ENCODE data around the gene PLEKHG5.
A peak's percentile ranks its signal among the peaks of the same experiment; 100 is the strongest.
"Not testable (repeated sequence)": the region's sequence is repeated elsewhere in the genome, so short reads cannot be mapped to it uniquely, and the experiment has no call there.

The PLEKHG5 gene

DNA sequence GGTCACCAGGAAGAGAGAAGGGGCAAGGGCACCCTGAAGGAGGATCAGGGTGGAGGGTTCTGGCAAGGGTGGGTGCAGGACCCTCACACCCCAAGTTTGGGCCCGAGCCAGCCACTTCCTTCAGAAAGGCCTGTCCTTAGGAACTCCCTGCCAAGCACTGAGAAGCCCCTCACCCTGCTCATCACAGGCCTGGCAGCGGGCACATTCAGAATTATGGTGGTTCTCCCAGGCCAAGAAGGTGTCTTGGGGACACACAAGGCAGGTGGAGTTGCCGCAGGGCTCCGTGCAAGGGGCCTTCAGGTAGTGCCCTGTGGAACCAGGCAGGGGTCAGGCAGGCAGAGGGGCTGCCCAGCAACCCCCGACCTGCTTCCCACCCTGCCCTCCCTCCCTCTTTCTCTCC is 26.6 kb downstream of the PLEKHG5 start:
- no peak for DNase-seq (ENCODE audit: low read depth in 1 of 2, low spot score in 1 of 2)

- DNase-seq (ENCODE audit: low read depth in 1 of 2, low spot score in 1 of 2), result no peak
These were observed 27.0 kb downstream of the PLEKHG5 start for GRCh38 chr1:6464514-6464836.

DNA sequence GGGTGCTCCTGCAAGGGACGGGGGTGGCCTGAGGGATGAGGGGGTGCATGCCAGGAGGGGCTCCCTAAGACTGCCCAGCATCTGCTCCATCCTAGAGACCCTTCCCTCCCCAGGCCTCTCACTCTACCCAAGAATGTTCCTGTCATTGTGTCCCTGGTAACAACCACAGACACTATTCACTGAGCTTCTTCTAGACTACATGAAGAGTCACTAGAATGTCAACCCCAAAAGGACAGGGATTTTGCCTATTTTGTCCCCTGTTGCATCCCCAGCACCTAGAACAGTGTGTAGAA is 28.4 kb downstream of the PLEKHG5 start:
- no peak for DNase-seq (ENCODE audit: low read depth in 1 of 2, low spot score in 1 of 2)

GRCh38 chr1:6462412-6463119 is 28.9 kb downstream of the PLEKHG5 start:
- no peak for DNase-seq (ENCODE audit: low read depth in 1 of 2, low spot score in 1 of 2)

DNA sequence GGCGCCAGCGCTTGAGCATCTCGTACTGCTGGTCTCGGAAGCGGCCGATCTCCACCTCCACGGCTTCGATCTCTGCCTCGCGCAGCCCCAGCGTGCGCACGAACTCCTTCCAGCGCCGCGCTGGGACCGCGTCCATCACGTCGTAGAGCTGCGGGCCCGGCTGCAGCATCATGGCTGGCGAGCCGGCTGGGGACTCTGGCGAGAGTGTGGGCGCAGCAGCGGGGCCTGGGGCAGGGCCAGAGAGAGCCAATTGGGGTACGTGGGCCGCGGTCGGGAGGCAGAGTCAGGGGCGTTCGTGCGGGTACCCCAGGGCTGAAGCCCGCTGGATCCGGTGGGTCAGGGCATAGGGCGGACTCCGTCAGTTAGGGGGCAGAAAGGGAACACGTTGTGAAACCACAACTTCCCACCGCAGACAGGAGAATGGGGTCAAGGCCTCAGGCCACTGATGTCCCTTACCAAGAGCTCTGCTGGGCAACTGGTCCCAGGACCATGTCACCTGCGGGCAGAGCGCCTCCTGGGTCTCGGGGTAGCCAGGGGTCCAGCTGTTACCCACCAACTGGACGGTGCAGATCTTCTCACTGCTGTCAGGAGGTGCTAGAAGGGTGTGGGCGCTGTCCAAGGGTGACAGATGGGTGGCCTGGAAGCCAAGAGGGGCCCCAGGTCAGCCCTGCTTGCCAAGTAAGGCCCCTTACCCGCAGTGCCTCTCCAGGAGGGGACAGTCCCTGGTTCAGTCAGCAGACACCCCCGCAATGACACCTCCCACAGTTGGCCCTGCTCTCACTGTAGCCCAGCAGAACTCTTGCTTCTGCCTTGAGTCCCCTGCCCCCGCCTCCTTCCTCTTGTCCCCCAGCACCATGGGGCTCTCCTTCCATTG is 29.7 kb downstream of the PLEKHG5 start:
- no peak for DNase-seq (ENCODE audit: low read depth in 1 of 2, low spot score in 1 of 2)

GRCh38 chr1:6461051-6461530 is 30.4 kb downstream of the PLEKHG5 start:
- DNase-seq (ENCODE audit: low read depth in 1 of 2, low spot score in 1 of 2), result no peak

DNA sequence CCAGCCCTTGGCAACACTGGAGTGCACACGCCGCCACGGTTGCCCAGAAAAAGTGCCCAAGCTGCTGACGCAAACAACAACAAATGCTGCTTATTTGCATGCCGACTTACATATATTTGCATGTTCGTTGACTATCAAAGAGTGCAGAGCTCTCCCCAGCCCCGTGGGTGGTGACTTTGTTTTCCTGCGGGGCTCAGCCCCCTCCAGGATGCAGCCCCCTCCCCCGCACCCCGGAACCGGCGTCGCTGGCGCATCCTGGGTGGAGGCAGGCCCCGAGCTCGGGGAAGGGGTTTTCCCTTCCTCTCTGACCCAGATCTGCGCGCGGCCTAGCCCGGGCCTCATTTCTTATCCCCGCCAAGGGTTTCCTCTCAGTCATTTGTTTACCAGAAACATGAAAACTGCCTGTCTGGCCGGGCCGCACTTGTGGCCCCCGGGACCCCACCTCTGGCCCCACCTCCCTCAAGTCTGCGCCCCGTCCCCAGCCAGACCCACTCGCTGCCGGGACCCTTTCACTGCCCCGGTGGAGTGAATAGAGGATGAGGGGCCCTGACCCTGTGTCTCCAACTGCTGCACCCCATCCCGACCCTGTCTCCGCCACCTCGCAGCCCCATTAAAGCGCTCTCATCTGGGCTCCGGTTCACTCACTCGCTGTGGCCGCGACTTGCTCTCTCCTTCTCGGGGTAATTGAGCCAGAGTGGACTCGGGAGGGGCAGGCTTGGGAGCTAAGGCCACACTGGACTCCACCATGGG is 31.0 kb downstream of the PLEKHG5 start:
- peak; percentile 85 to 88 for DNase-seq (ENCODE audit: low read depth in 1 of 2, low spot score in 1 of 2)

- peak in 1 of 2 donors; percentile 55 for DNase-seq (ENCODE audit: low read depth in 1 of 2, low spot score in 1 of 2)
These were observed 31.6 kb downstream of the PLEKHG5 start for GRCh38 chr1:6459850-6460265.

DNA sequence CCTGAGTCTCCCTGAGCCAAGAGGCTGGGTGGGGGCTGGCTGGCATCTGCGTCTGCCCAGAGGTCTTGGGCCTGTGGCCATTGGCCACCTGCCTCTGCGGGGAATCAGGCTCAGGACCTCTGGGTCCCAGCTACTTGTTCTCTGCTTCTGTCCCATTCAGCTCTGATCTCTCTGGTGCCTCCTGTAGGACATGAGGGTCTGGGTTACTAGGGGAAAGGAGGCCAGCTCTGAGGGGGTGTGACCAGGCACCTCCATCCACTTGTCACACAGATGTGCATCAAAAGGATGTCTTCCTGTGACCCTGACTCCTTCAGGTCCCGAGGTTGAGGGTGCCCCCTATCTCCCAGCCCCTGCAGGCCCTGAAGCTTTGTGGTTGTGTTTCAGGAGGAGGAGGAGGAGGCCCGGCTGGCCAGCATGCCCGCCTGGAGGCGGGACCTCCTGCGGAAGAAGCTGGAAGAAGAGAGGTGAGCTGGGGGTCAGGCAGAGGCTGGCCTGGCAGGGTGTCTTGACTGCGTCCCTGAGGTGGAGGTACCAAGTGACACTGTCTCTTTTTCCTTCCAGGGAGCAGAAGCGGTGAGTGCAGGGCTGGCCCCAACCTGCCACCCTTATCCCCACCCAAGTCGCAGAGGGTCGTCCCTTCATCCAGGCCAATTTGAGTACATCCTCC is 34.5 kb downstream of the PLEKHG5 start:
- DNase-seq (ENCODE audit: low read depth in 1 of 2, low spot score in 1 of 2), result no peak

- DNase-seq (ENCODE audit: low read depth in 1 of 2, low spot score in 1 of 2), result not testable (repeated sequence)
These were observed 35.5 kb downstream of the PLEKHG5 start for GRCh38 chr1:6455752-6456520.

GRCh38 chr1:6454856-6455751 is 36.4 kb downstream of the PLEKHG5 start:
- peak in 1 of 2 donors; percentile 27 for DNase-seq (ENCODE audit: low read depth in 1 of 2, low spot score in 1 of 2)

GRCh38 chr1:6453895-6454855 is 37.3 kb downstream of the PLEKHG5 start:
- DNase-seq (ENCODE audit: low read depth in 1 of 2, low spot score in 1 of 2), result not testable (repeated sequence)

DNA sequence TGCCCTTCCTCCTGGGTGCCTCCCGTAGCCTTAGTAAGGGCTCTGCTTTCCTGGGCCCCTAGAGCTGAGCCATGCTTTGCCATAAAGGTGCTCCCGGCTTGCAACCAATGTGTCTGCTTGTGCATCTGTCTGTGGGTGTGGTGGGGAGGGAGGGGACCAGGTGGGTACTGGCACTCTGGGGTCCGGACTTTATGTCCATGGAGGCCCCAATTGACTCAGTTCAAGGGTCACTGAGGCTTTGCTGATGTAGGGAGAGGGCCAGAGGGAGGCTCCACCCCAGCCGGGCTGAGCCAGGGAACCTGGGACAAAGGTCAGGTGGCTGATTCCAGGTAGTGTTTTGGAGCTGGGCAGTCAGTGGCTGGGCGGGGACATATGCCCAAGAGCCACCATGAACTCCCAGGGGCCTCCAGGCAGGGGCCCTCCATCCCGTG is 40.5 kb downstream of the PLEKHG5 start:
- no peak for DNase-seq (ENCODE audit: low read depth in 1 of 2, low spot score in 1 of 2)

DNA sequence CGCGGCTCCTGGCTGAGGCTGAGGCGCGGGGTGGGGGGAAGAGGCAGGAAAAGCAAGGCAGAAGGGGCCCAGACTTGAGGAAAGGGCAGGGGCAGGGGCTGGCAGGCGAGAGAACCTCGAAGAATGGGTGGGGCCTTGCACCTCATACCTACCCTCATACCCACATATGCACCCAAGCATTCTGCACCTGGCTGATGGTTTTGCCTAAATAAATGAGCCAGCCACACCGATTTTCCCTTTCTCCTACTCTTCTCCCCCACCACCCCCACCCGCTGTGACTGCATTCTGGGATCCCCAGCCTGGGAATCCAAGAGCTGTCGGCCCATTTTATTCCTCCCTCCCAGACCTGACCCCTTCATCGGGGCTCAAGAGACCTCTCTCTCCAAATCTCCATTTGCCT is 41.0 kb downstream of the PLEKHG5 start:
- DNase-seq (ENCODE audit: low read depth in 1 of 2, low spot score in 1 of 2), result not testable (repeated sequence)

- DNase-seq (ENCODE audit: low read depth in 1 of 2, low spot score in 1 of 2), result no peak
These were observed 41.4 kb downstream of the PLEKHG5 start for GRCh38 chr1:6450005-6450450.

DNA sequence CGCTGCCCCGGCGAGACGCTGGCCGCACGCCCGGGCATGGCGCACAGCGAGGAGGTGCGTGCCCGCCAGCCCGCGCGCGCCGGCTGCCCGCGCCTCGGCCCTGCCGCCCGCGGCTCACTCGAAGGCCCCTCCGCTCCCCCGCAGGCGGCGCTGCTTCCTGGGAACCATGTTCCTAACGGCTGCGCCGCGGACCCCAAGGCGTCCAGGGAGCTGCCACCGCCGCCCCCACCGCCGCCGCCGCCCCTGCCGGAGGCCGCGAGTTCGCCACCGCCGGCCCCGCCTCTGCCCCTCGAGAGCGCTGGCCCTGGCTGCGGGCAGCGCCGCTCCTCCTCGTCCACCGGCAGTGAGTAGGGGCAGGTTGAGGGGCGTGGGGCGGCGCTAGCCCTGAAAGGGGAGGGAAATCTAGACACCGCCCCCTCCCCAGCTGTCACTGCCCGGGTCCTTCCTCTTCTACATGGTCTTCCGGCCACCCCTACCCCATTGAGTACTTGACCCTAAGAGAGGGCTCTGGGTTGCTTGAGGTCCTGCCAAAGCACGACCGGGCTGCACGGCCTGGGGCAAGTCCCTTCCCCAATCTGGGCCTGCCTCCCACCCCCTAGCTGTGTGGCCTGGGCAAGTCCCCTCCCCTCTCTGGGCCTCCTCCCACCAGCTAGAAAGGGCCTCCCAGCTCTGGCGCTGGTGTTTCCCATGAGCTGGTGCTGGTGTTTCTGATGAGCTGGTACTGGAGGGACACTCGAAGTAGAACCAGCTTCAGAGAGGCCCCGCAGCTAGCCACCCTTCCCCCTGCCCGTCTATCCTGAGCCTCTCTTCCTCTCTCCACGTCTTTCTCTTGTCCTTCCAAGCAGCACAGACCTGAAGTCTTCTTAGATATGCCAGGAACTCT is 42.5 kb downstream of the PLEKHG5 start:
- no peak for DNase-seq (ENCODE audit: low read depth in 1 of 2, low spot score in 1 of 2)

All from stimulated activated CD4-positive, alpha-beta T cell treated with anti-CD3 and anti-CD28 coated beads, Interleukin-15, amount 100 ng/mL, for 1 hour (primary cell).